NCI-H1930 (cell line): ENCODE results near the gene KRTAP9-1.
"Not testable (repeated sequence)": the region's sequence is repeated elsewhere in the genome, so short reads cannot be mapped to it uniquely, and the experiment has no call there.

ENCODE experiments used
- DNase-seq, 2 experiments: peaks; one replicate each; lab custom pipeline; 2025; lab: John Stamatoyannopoulos, UW

The KRTAP9-1 gene

GRCh38 chr17:41189837-41190318 lies at the start of gene KRTAP9-1:
KRTAP9-1 (plus strand) TSS chr17:41189887; CDS start chr17:41189887, 0 bp downstream.
- DNase-seq, result not testable (repeated sequence)

GRCh38 chr17:41140360-41141131 lies 49.1 kb upstream of the KRTAP9-1 start, which contains the start of gene KRTAP4-6:
KRTAP4-6 (minus strand) TSS chr17:41140544; CDS start chr17:41140487, 57 bp downstream.
- no peak for DNase-seq

GRCh38 chr17:41141361-41141760 lies 48.3 kb upstream of the KRTAP9-1 start:
- no peak for DNase-seq

GRCh38 chr17:41144846-41145245 lies 44.8 kb upstream of the KRTAP9-1 start:
- no peak for DNase-seq

- DNase-seq, result no peak
Observed at GRCh38 chr17:41145261-41145660, 44.4 kb upstream of the KRTAP9-1 start.

GRCh38 chr17:41147531-41148204 lies 42.0 kb upstream of the KRTAP9-1 start:
- no peak for DNase-seq

GRCh38 chr17:41148971-41149651 lies 40.6 kb upstream of the KRTAP9-1 start:
- not testable (repeated sequence) for DNase-seq

GRCh38 chr17:41149652-41149985 lies 40.1 kb upstream of the KRTAP9-1 start, which contains the start of gene KRTAP4-5:
KRTAP4-5 (minus strand) TSS chr17:41149825; CDS start chr17:41149767, 58 bp downstream.
- no peak for DNase-seq

- DNase-seq, result no peak
Observed at GRCh38 chr17:41150026-41150425, 39.7 kb upstream of the KRTAP9-1 start.

GRCh38 chr17:41151525-41151924 lies 38.2 kb upstream of the KRTAP9-1 start:
- DNase-seq, result no peak

GRCh38 chr17:41153856-41154255 lies 35.8 kb upstream of the KRTAP9-1 start:
- no peak for DNase-seq

- DNase-seq, result not testable (repeated sequence)
Observed at GRCh38 chr17:41160190-41160589, 29.5 kb upstream of the KRTAP9-1 start.

- DNase-seq, result no peak
Observed at GRCh38 chr17:41160648-41161047, 29.0 kb upstream of the KRTAP9-1 start, which contains the start of gene KRTAP4-4. KRTAP4-4 (minus strand) TSS chr17:41160748; CDS start chr17:41160691, 57 bp downstream.

- no peak for DNase-seq
Observed at GRCh38 chr17:41163828-41164227, 25.9 kb upstream of the KRTAP9-1 start.

- peak in 1 of 2 experiments; percentile 4 for DNase-seq
Observed at GRCh38 chr17:41167561-41167960, 22.1 kb upstream of the KRTAP9-1 start.

GRCh38 chr17:41168121-41168520 lies 21.6 kb upstream of the KRTAP9-1 start, which contains the start of gene KRTAP4-3:
KRTAP4-3 (minus strand) TSS chr17:41168221; CDS start chr17:41168172, 49 bp downstream.
- no peak for DNase-seq

GRCh38 chr17:41171886-41172285 lies 17.8 kb upstream of the KRTAP9-1 start:
- DNase-seq, result no peak

- no peak for DNase-seq
Observed at GRCh38 chr17:41176744-41177387, 12.8 kb upstream of the KRTAP9-1 start.

- no peak for DNase-seq
Observed at GRCh38 chr17:41177727-41178271, 11.9 kb upstream of the KRTAP9-1 start, which contains the start of gene KRTAP4-2. KRTAP4-2 (minus strand) TSS chr17:41178221; CDS start chr17:41178164, 57 bp downstream.

- no peak for DNase-seq
Observed at GRCh38 chr17:41178341-41178740, 11.3 kb upstream of the KRTAP9-1 start.
